ENCODE measurements around the gene UMODL1. TPM values are rescaled to one million over a fixed set of nuclear protein-coding genes. Genes with fewer than 3 reads are reported as not detected.

Gene UMODL1
- total RNA-seq, 1 experiment from 2014 or later = 0.18 TPM

GRCh38 chr21:42148097-42148496, 77.0 kb downstream of the UMODL1 start:
- no peaks in the 10 kb centered on the region for H3K36me3 ChIP-seq (ENCODE audit: control insufficient read depth, insufficient read depth, low read length)
- in situ Hi-C loops (cut with HindIII; ENCODE audit: low pct_unique_long_range_greater_than_20kb, low sequenced_read_pairs) (no loop called here), intact Hi-C loops (cut with micrococcal nuclease; ENCODE audit: unreplicated experiment) (loop anchor here (10.0 kb wide), 2 partner anchors 107 to 237 kb away; no protein-coding TSS in a partner anchor)
- H3K27me3 ChIP-seq (ENCODE audit: control insufficient read depth, insufficient read depth, low read length) = no peaks in the 10 kb centered on the region
- H3K9me3 ChIP-seq (ENCODE audit: control insufficient read depth, insufficient read depth, low read depth, low read length) = no peaks in the 10 kb centered on the region
- TF ChIP-seq CTCF (IDR thresholded peaks at IDR 0.05) = no peak
- no peak for TF ChIP-seq POLR2AphosphoS5 (IDR thresholded peaks at IDR 0.05; ENCODE audit: low read depth, low read length)
- no peak for TF ChIP-seq TCF7L2 (IDR thresholded peaks at IDR 0.05; ENCODE audit: low read depth, low read length)
- TF ChIP-seq SIN3A (IDR thresholded peaks at IDR 0.05; ENCODE audit: borderline replicate concordance, insufficient read depth, low read depth, low read length) = no peak
- no peak for TF ChIP-seq REST (IDR thresholded peaks at IDR 0.05; ENCODE audit: insufficient read depth in 1 of 2, low read depth in 2 of 2, low read length in 1 of 2)
- CTCF ChIA-PET = interaction anchor here (0.6 kb wide), 1 partner anchor 595 kb away, joined by 3 read pairs; no protein-coding TSS in a partner anchor
- POLR2A ChIA-PET = no interaction called here
- H3K4me3 ChIP-seq (ENCODE audit: low read depth in 2 of 2, low read length in 2 of 2) = no peak overlapping the region
- H3K27ac ChIP-seq (ENCODE audit: low read length) = no peak overlapping the region
- DNase-seq (ENCODE audit: low read depth, low spot score) (no peak), ATAC-seq (no peak)
- no peaks in the 10 kb centered on the region; the same call in 1 of the 2 replicates for H3K4me1 ChIP-seq (ENCODE audit: control insufficient read depth, insufficient read depth, low read length)
- no TSS peak for BruUV-seq (replicated peaks)

- intact Hi-C loops (cut with micrococcal nuclease; ENCODE audit: unreplicated experiment) = loop anchor here (10.0 kb wide), 2 partner anchors 106 to 236 kb away; no protein-coding TSS in a partner anchor
- ATAC-seq (no peak), DNase-seq (ENCODE audit: low read depth, low spot score) (no peak)
- Histone ChIP-seq H3K4me1 (ENCODE audit: control insufficient read depth, insufficient read depth, low read length) (no peaks in the 10 kb centered on the region; the same call in 1 of the 2 replicates), H3K27ac (ENCODE audit: low read length) (no peak overlapping the region), H3K27me3 (ENCODE audit: control insufficient read depth, insufficient read depth, low read length) (no peaks in the 10 kb centered on the region), H3K36me3 (ENCODE audit: control insufficient read depth, insufficient read depth, low read length) (no peaks in the 10 kb centered on the region), H3K4me3 (ENCODE audit: low read depth in 2 of 2, low read length in 2 of 2) (no peak overlapping the region), H3K9me3 (ENCODE audit: control insufficient read depth, insufficient read depth, low read depth, low read length) (no peaks in the 10 kb centered on the region)
- TF ChIP-seq CTCF (IDR thresholded peaks at IDR 0.05) = no peak
- TF ChIP-seq POLR2AphosphoS5 (IDR thresholded peaks at IDR 0.05; ENCODE audit: low read depth, low read length) = no peak
- TF ChIP-seq TCF7L2 (IDR thresholded peaks at IDR 0.05; ENCODE audit: low read depth, low read length) = no peak
- no peak for TF ChIP-seq REST (IDR thresholded peaks at IDR 0.05; ENCODE audit: insufficient read depth in 1 of 2, low read depth in 2 of 2, low read length in 1 of 2)
- TF ChIP-seq SIN3A (IDR thresholded peaks at IDR 0.05; ENCODE audit: borderline replicate concordance, insufficient read depth, low read depth, low read length) = no peak
- no TSS peak for BruUV-seq (replicated peaks)
- ChIA-PET POLR2A (interaction anchor here (0.6 kb wide), 1 partner anchor 236 kb away, joined by 5 read pairs; no protein-coding TSS in a partner anchor), CTCF (interaction anchor here (0.6 kb wide), 1 partner anchor 595 kb away, joined by 3 read pairs; no protein-coding TSS in a partner anchor)
- in situ Hi-C loops (cut with HindIII; ENCODE audit: low pct_unique_long_range_greater_than_20kb, low sequenced_read_pairs) = no loop called here
Observed at GRCh38 chr21:42148584-42148983, 77.5 kb downstream of the UMODL1 start.
